Measurements from ENCODE around the gene OGFOD3.

OGFOD3 gene

GRCh38 chr17:82410014-82410716, 8.2 kb downstream of the OGFOD3 start:
- H3K4me1 ChIP-seq (ENCODE audit: insufficient read depth, low read length), result no peaks in the 10 kb centered on the region
- H3K4me3 ChIP-seq (ENCODE audit: low read length), result no peak overlapping the region
- no peaks in the 10 kb centered on the region for H3K9me3 ChIP-seq (ENCODE audit: insufficient read depth, low read depth, low read length)
- no peak overlapping the region for H3K9ac ChIP-seq (ENCODE audit: low read depth, low read length)
- H3K36me3 ChIP-seq (ENCODE audit: insufficient read depth, low read depth, low read length), result no peaks in the 10 kb centered on the region
- no peaks in the 10 kb centered on the region for H3K27me3 ChIP-seq (ENCODE audit: insufficient read depth, low read length)
- no peak overlapping the region for H3K27ac ChIP-seq (ENCODE audit: low read length)

DNA sequence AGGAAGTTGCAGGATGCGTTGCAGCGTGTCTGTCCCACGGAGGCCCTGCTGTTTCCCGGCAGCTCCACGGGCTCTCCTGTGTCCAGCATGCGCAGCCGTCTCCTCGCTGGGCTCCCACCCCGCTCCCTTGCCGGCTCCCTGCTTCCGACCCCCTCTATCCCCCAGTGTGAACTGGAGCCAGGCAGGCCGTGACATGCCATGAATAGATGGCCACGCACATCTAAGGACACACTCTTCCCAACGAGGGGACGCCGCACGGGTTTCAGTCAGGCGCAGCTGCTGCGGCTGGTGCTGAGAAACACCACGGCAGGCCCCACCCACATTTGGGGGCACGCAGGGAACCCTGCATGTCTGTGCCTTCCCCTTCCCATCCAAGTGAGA, 9.5 kb downstream of the OGFOD3 start:
- no peak overlapping the region for H3K27ac ChIP-seq (ENCODE audit: low read length)
- H3K27me3 ChIP-seq (ENCODE audit: insufficient read depth, low read length), result no peaks in the 10 kb centered on the region
- no peak overlapping the region for H3K9ac ChIP-seq (ENCODE audit: low read depth, low read length)
- no peaks in the 10 kb centered on the region for H3K9me3 ChIP-seq (ENCODE audit: insufficient read depth, low read depth, low read length)
- H3K36me3 ChIP-seq (ENCODE audit: insufficient read depth, low read depth, low read length), result no peaks in the 10 kb centered on the region; the same call in 1 of the 2 replicates
- H3K4me3 ChIP-seq (ENCODE audit: low read length), result no peak overlapping the region
- H3K4me1 ChIP-seq (ENCODE audit: insufficient read depth, low read length), result no peaks in the 10 kb centered on the region

DNA sequence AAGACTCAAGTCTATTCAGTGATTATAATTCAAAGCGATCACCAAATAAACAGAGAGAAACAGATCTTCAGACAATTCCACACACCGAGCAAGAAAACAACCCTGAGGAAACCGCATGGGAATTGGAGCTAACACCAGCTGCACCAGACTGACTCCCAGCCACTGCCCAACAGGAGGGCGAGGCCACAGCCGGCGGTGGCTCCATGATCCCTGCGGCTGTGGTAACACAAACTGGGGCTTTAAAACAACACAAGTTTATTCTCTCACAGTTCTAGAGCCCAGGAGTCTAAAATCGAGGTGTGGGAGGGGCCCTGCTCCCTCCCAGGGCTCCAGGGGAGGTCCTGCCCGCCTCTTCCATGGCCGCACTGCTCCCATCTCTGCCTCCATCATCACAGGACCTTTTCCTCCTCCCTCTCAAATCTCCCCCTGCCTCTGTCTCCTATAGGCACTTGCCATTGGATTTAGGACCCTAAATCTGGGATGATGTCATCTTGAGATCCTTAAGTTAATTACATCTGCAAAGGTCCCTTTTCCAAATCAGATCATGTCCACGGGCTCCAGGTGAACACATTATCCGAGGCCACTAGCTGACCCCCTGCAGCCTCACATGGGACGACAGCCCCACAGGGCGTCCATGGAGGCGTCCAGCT, 10.0 kb downstream of the OGFOD3 start:
- no peaks in the 10 kb centered on the region for H3K4me1 ChIP-seq (ENCODE audit: insufficient read depth, low read length)
- H3K36me3 ChIP-seq (ENCODE audit: insufficient read depth, low read depth, low read length), result no peaks in the 10 kb centered on the region; the same call in 1 of the 2 replicates
- no peak overlapping the region for H3K27ac ChIP-seq (ENCODE audit: low read length)
- no peaks in the 10 kb centered on the region for H3K27me3 ChIP-seq (ENCODE audit: insufficient read depth, low read length)
- H3K9me3 ChIP-seq (ENCODE audit: insufficient read depth, low read depth, low read length), result no peaks in the 10 kb centered on the region
- no peak overlapping the region for H3K9ac ChIP-seq (ENCODE audit: low read depth, low read length)
- no peak overlapping the region for H3K4me3 ChIP-seq (ENCODE audit: low read length)

DNA sequence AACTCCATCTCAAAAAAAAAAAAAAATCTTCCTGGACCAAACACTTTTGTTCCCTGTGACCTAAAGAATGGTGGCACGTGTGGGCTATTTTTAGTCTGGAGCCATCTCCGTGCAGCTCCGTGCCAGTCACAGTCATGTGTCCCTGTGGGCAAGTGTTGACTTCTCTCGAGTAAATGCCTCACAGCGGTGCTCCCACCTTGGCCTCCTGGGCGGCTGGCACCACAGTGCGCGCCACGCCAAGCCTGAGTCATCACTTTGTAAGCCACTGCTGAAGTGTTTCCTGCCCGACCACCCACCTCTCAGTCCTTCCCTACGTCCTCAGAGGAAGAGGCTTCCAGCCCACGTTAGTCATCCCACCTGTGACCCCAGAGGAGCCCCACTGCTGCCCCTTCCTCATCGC, 11.1 kb downstream of the OGFOD3 start:
- Histone ChIP-seq H3K27ac (ENCODE audit: low read length) (no peak overlapping the region), H3K36me3 (ENCODE audit: insufficient read depth, low read depth, low read length) (no peaks in the 10 kb centered on the region; the same call in 1 of the 2 replicates), H3K9me3 (ENCODE audit: insufficient read depth, low read depth, low read length) (no peaks in the 10 kb centered on the region), H3K9ac (ENCODE audit: low read depth, low read length) (no peak overlapping the region), H3K27me3 (ENCODE audit: insufficient read depth, low read length) (no peaks in the 10 kb centered on the region), H3K4me1 (ENCODE audit: insufficient read depth, low read length) (no peaks in the 10 kb centered on the region), H3K4me3 (ENCODE audit: low read length) (no peak overlapping the region)

GRCh38 chr17:82406131-82406671, 12.2 kb downstream of the OGFOD3 start:
- no peaks in the 10 kb centered on the region for H3K4me1 ChIP-seq (ENCODE audit: insufficient read depth, low read length)
- no peaks in the 10 kb centered on the region for H3K9me3 ChIP-seq (ENCODE audit: insufficient read depth, low read depth, low read length)
- H3K27me3 ChIP-seq (ENCODE audit: insufficient read depth, low read length), result no peaks in the 10 kb centered on the region
- H3K9ac ChIP-seq (ENCODE audit: low read depth, low read length), result no peak overlapping the region
- H3K27ac ChIP-seq (ENCODE audit: low read length), result no peak overlapping the region
- H3K4me3 ChIP-seq (ENCODE audit: low read length), result no peak overlapping the region
- H3K36me3 ChIP-seq (ENCODE audit: insufficient read depth, low read depth, low read length), result no peaks in the 10 kb centered on the region; the same call in 1 of the 2 replicates

GRCh38 chr17:82405051-82405450, 13.3 kb downstream of the OGFOD3 start:
- no peaks in the 10 kb centered on the region for H3K27me3 ChIP-seq (ENCODE audit: insufficient read depth, low read length)

GRCh38 chr17:82403662-82404660, 14.4 kb downstream of the OGFOD3 start:
- no peak overlapping the region for H3K27ac ChIP-seq (ENCODE audit: low read length)
- H3K9ac ChIP-seq (ENCODE audit: low read depth, low read length), result no peak overlapping the region
- H3K4me3 ChIP-seq (ENCODE audit: low read length), result no peak overlapping the region
- no peaks in the 10 kb centered on the region for H3K9me3 ChIP-seq (ENCODE audit: insufficient read depth, low read depth, low read length)
- no peaks in the 10 kb centered on the region for H3K4me1 ChIP-seq (ENCODE audit: insufficient read depth, low read length)
- no peaks in the 10 kb centered on the region for H3K27me3 ChIP-seq (ENCODE audit: insufficient read depth, low read length)
- H3K36me3 ChIP-seq (ENCODE audit: insufficient read depth, low read depth, low read length), result no peaks in the 10 kb centered on the region; the same call in 1 of the 2 replicates

More at GRCh38 chr17:82405051-82405450, 13.3 kb downstream of the OGFOD3 start:
- Histone ChIP-seq H3K36me3 (ENCODE audit: insufficient read depth, low read depth, low read length) (no peaks in the 10 kb centered on the region; the same call in 1 of the 2 replicates), H3K4me1 (ENCODE audit: insufficient read depth, low read length) (no peaks in the 10 kb centered on the region), H3K9me3 (ENCODE audit: insufficient read depth, low read depth, low read length) (no peaks in the 10 kb centered on the region), H3K4me3 (ENCODE audit: low read length) (no peak overlapping the region), H3K9ac (ENCODE audit: low read depth, low read length) (no peak overlapping the region), H3K27ac (ENCODE audit: low read length) (no peak overlapping the region)

DNA sequence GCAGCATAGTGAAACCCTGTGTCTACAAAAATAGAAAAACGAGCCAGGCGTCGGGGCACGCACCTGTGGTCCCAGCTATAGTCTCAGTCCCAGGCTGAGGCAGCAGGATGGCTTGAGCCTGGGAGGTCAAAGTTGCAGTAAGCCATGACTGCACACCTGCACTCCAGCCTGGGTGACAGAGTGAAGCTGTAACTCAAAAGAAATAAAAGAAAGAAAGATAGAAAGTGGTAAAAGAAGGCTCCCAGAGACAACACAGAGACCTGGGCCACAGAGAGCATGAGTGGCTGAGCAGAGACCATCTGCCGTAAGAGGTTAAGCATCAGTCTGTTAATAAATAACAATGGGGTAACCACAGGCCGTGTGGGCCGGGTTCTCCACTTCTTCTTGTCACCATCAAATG, 15.5 kb downstream of the OGFOD3 start:
- Histone ChIP-seq H3K27me3 (ENCODE audit: insufficient read depth, low read length) (no peaks in the 10 kb centered on the region), H3K4me1 (ENCODE audit: insufficient read depth, low read length) (no peaks in the 10 kb centered on the region), H3K4me3 (ENCODE audit: low read length) (no peak overlapping the region), H3K27ac (ENCODE audit: low read length) (no peak overlapping the region), H3K9ac (ENCODE audit: low read depth, low read length) (no peak overlapping the region), H3K9me3 (ENCODE audit: insufficient read depth, low read depth, low read length) (no peaks in the 10 kb centered on the region), H3K36me3 (ENCODE audit: insufficient read depth, low read depth, low read length) (no peaks in the 10 kb centered on the region; the same call in 1 of the 2 replicates)

GRCh38 chr17:82400830-82401229, 17.6 kb downstream of the OGFOD3 start:
- H3K4me1 ChIP-seq (ENCODE audit: insufficient read depth, low read length), result no peaks in the 10 kb centered on the region
- H3K4me3 ChIP-seq (ENCODE audit: low read length), result no peak overlapping the region
- no peaks in the 10 kb centered on the region for H3K9me3 ChIP-seq (ENCODE audit: insufficient read depth, low read depth, low read length)
- H3K27ac ChIP-seq (ENCODE audit: low read length), result no peak overlapping the region
- H3K9ac ChIP-seq (ENCODE audit: low read depth, low read length), result no peak overlapping the region
- no peaks in the 10 kb centered on the region for H3K27me3 ChIP-seq (ENCODE audit: insufficient read depth, low read length)
- H3K36me3 ChIP-seq (ENCODE audit: insufficient read depth, low read depth, low read length), result no peaks in the 10 kb centered on the region; the same call in 1 of the 2 replicates

- Histone ChIP-seq H3K36me3 (ENCODE audit: insufficient read depth, low read depth, low read length) (no peaks in the 10 kb centered on the region; the same call in 1 of the 2 replicates), H3K4me1 (ENCODE audit: insufficient read depth, low read length) (no peaks in the 10 kb centered on the region), H3K27ac (ENCODE audit: low read length) (no peak overlapping the region)
Observed at GRCh38 chr17:82400206-82400605, 18.2 kb downstream of the OGFOD3 start.

GRCh38 chr17:82399601-82400101, 18.7 kb downstream of the OGFOD3 start:
- no peaks in the 10 kb centered on the region for H3K9me3 ChIP-seq (ENCODE audit: insufficient read depth, low read depth, low read length)
- H3K4me1 ChIP-seq (ENCODE audit: insufficient read depth, low read length), result no peaks in the 10 kb centered on the region
- no peak overlapping the region for H3K27ac ChIP-seq (ENCODE audit: low read length)
- no peaks in the 10 kb centered on the region; the same call in 1 of the 2 replicates for H3K36me3 ChIP-seq (ENCODE audit: insufficient read depth, low read depth, low read length)
- no peaks in the 10 kb centered on the region for H3K27me3 ChIP-seq (ENCODE audit: insufficient read depth, low read length)
- H3K4me3 ChIP-seq (ENCODE audit: low read length), result no peak overlapping the region
- H3K9ac ChIP-seq (ENCODE audit: low read depth, low read length), result no peak overlapping the region

More at GRCh38 chr17:82400206-82400605, 18.2 kb downstream of the OGFOD3 start:
- H3K4me3 ChIP-seq (ENCODE audit: low read length), result no peak overlapping the region
- H3K9ac ChIP-seq (ENCODE audit: low read depth, low read length), result no peak overlapping the region
- no peaks in the 10 kb centered on the region for H3K27me3 ChIP-seq (ENCODE audit: insufficient read depth, low read length)
- no peaks in the 10 kb centered on the region for H3K9me3 ChIP-seq (ENCODE audit: insufficient read depth, low read depth, low read length)
